Vagina (tissue), 2 donors: Measurements from ENCODE around the gene HLA-B. TPM values are rescaled to one million over a fixed set of nuclear protein-coding genes. Genes with fewer than 3 reads are reported as not detected.

Experiments used
- DNase-seq, 2 donors: peaks; one replicate each; pipeline ENCODE4 v3.0.0-alpha.2; 2017; ENCODE audit errors: extremely low spot score in 2 of 2
- H3K27ac ChIP-seq: fragments of 200-600 bp; sonication (generic); one replicate; pipeline ENCODE4 v1.5.1; 2019
- H3K27me3 ChIP-seq: fragments of 200-600 bp; sonication (generic); one replicate; pipeline ENCODE4 v1.5.1; 2019
- H3K36me3 ChIP-seq, 2 donors: fragments of 200-600 bp; sonication (generic); one replicate each; pipeline ENCODE4 v1.5.1; 2017 to 2019
- H3K4me1 ChIP-seq: fragments of 200-600 bp; sonication (generic); one replicate; pipeline ENCODE4 v1.5.1; 2019
- H3K4me3 ChIP-seq, 2 donors: fragments of 200-600 bp; sonication (generic); 1 replicate in 1 of 2; 2 replicates in 1 of 2; pipeline ENCODE4 v1.5.1; 2016 to 2019
- H3K9me3 ChIP-seq: fragments of 200-600 bp; sonication (generic); one replicate; pipeline ENCODE4 v1.5.1; 2019
- POLR2A ChIP-seq, 2 donors: fragments of 450-650 bp; IDR thresholded peaks; one replicate each; pipeline ENCODE4 v1.6.1; 2017; ENCODE audit warnings: antibody characterized with exemption in 2 of 2, mild to moderate bottlenecking in 2 of 2, moderate library complexity in 2 of 2
- POLR2AphosphoS5 ChIP-seq, 2 donors: sonication (generic); formaldehyde crosslinking; IDR thresholded peaks; one replicate each; pipeline ENCODE4 v1.9.0; 2017; ENCODE audit warnings: antibody characterized with exemption in 2 of 2, mild to moderate bottlenecking in 2 of 2, low read depth in 1 of 2; ENCODE audit not compliant: insufficient read depth in 1 of 2
- intact Hi-C: fragments of 100-400 bp; cut with DNase I; formaldehyde crosslinking; loops from one replicate; pipeline ENCODE4 v1.15.1; 2023
- total RNA-seq: library from RNA; depleted of rRNA; stranded (reverse); fragments of >200 nt; gene quantifications from one replicate; pipeline ENCODE4 v1.2.3, GENCODE V29; 2016
- TF ChIP-seq, protein P1 (sequence below), 3 experiments: fragments of 450-650 bp in 2 of 3; fragments of 200-600 bp in 1 of 3; sonication (generic) in 1 of 3; IDR thresholded peaks; one replicate each; pipeline ENCODE4 v1.5.1; 2017 to 2019; ENCODE audit warnings: antibody characterized with exemption in 3 of 3, mild to moderate bottlenecking in 2 of 3, moderate library complexity in 2 of 3

HLA-B gene
- total RNA-seq, 1 donor from 2014 or later = 921 TPM

DNA sequence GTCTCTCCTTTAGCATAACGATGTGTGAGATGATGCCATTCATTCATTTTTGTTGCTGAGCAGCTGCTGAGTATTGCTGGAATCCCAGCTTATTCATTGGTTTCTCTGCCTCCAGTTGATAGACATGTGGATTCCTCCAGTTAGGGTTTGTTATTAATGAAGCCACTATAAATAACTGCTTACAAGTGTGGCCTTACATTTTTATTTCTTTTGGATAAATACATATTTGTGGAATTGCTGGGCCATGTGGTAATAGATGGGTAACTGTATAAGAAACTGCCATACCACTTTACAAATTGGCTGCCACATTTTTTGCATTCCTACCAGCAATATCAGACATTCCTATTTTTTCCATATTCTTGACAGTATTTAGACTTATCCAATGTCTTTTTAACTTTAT is 2.6 kb upstream of the HLA-B start:
- no peak overlapping the region for H3K27ac ChIP-seq
- intact Hi-C loops = no loop called here
- H3K9me3 ChIP-seq = no peaks in the 10 kb centered on the region
- TF ChIP-seq POLR2A (IDR thresholded peaks at IDR 0.05) = no peak
- TF ChIP-seq, protein P1, sequence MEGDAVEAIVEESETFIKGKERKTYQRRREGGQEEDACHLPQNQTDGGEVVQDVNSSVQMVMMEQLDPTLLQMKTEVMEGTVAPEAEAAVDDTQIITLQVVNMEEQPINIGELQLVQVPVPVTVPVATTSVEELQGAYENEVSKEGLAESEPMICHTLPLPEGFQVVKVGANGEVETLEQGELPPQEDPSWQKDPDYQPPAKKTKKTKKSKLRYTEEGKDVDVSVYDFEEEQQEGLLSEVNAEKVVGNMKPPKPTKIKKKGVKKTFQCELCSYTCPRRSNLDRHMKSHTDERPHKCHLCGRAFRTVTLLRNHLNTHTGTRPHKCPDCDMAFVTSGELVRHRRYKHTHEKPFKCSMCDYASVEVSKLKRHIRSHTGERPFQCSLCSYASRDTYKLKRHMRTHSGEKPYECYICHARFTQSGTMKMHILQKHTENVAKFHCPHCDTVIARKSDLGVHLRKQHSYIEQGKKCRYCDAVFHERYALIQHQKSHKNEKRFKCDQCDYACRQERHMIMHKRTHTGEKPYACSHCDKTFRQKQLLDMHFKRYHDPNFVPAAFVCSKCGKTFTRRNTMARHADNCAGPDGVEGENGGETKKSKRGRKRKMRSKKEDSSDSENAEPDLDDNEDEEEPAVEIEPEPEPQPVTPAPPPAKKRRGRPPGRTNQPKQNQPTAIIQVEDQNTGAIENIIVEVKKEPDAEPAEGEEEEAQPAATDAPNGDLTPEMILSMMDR (IDR thresholded peaks at IDR 0.05) = no peak
- TF ChIP-seq POLR2AphosphoS5 (IDR thresholded peaks at IDR 0.05; ENCODE audit: insufficient read depth in 1 of 2, low read depth in 1 of 2) = no peak
- no peak for DNase-seq
- peaks cover 13% of the 10 kb centered on the region for H3K4me1 ChIP-seq
- no peaks in the 10 kb centered on the region for H3K27me3 ChIP-seq
- no peak overlapping the region for H3K4me3 ChIP-seq
- H3K36me3 ChIP-seq = peaks cover 0 to 13% of the 10 kb centered on the region in 2 donors

DNA sequence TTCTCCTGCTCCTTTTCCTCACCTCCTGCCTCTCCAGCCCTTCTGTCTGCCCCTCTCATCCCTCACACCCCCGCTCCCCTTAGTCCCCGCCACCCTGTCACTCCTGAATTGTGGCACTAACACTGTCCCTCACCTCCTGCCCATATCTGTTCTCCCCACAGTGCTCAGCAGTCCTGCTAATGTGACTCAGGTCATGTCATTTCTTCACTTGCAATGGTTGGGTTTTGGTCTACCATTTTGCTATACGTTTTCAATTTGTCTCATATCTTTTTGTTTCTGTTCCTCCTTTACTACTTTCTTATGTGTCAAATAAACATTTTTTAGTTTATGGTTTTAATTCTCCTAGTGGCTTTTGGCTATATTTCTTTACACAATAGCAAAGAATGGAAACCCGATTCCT is 1.3 kb upstream of the HLA-B start:
- peaks cover 0 to 23% of the 10 kb centered on the region in 2 donors for H3K36me3 ChIP-seq
- H3K27ac ChIP-seq = no peak overlapping the region
- H3K9me3 ChIP-seq = no peaks in the 10 kb centered on the region
- DNase-seq = no peak
- TF ChIP-seq POLR2A (IDR thresholded peaks at IDR 0.05) = no peak
- TF ChIP-seq, protein P1 (IDR thresholded peaks at IDR 0.05) = no peak
- TF ChIP-seq POLR2AphosphoS5 (IDR thresholded peaks at IDR 0.05; ENCODE audit: insufficient read depth in 1 of 2, low read depth in 1 of 2) = no peak
- H3K4me3 ChIP-seq = no peak overlapping the region
- H3K27me3 ChIP-seq = no peaks in the 10 kb centered on the region
- peaks cover 26% of the 10 kb centered on the region for H3K4me1 ChIP-seq
- intact Hi-C loops = no loop called here

DNA sequence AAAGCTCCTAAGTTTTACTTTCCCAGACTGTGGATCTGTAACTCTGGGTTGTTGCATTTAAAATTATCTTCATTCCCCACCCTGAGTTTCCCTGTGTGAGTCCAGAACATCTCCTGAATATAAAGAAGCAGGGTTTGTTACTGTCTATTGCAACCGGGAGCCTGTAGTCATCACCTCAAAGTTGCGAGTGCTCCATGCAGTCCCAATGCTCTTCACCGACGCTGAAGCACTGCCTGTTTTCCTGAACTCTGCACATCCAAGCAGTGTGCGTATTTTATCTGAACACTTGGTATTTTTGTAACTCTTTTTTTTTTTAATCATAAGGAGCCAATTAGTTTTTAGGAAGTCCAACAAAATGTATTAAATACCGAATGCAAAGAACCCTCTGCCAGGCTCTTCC is 907 bp upstream of the HLA-B start:
- TF ChIP-seq, protein P1 (IDR thresholded peaks at IDR 0.05) = no peak
- TF ChIP-seq POLR2A (IDR thresholded peaks at IDR 0.05) = no peak
- TF ChIP-seq POLR2AphosphoS5 (IDR thresholded peaks at IDR 0.05; ENCODE audit: insufficient read depth in 1 of 2, low read depth in 1 of 2) = no peak
- no peak for DNase-seq
- Histone ChIP-seq H3K27me3 (no peaks in the 10 kb centered on the region), H3K9me3 (no peaks in the 10 kb centered on the region), H3K36me3 (peaks cover 0 to 23% of the 10 kb centered on the region in 2 donors), H3K4me1 (peaks cover 26% of the 10 kb centered on the region), H3K4me3 (peak overlapping the region in 1 of 2 donors; percentile 56), H3K27ac (no peak overlapping the region)
- intact Hi-C loops = no loop called here

DNA sequence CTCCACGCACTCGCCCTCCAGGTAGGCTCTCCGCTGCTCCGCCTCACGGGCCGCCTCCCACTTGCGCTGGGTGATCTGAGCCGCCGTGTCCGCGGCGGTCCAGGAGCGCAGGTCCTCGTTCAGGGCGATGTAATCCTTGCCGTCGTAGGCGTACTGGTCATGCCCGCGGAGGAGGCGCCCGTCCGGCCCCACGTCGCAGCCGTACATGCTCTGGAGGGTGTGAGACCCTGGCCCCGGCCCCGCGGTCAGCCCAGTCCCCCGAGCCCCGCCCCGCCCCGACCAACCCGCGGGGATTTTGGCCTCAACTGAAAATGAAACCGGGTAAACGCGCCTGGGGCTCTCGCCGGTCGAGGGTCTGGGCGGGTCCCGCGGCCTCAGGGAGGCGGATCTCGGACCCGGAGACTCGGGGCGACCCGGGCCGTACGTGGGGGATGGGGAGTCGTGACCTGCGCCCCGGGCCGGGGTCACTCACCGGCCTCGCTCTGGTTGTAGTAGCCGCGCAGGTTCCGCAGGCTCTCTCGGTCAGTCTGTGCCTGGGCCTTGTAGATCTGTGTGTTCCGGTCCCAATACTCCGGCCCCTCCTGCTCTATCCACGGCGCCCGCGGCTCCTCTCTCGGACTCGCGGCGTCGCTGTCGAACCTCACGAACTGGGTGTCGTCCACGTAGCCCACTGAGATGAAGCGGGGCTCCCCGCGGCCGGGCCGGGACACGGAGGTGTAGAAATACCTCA is 598 bp downstream of the HLA-B start:
- H3K27ac ChIP-seq = peak overlapping the region; percentile 86
- peaks cover 0 to 23% of the 10 kb centered on the region in 2 donors for H3K36me3 ChIP-seq
- no peaks in the 10 kb centered on the region for H3K9me3 ChIP-seq
- TF ChIP-seq, protein P1 (IDR thresholded peaks at IDR 0.05) = no peak
- TF ChIP-seq POLR2AphosphoS5 (IDR thresholded peaks at IDR 0.05; ENCODE audit: insufficient read depth in 1 of 2, low read depth in 1 of 2) = no peak
- TF ChIP-seq POLR2A (IDR thresholded peaks at IDR 0.05) = no peak
- intact Hi-C loops = no loop called here
- peak overlapping the region; percentile 56 to 63 for H3K4me3 ChIP-seq
- no peak for DNase-seq
- H3K27me3 ChIP-seq = no peaks in the 10 kb centered on the region
- peaks cover 26% of the 10 kb centered on the region for H3K4me1 ChIP-seq

DNA sequence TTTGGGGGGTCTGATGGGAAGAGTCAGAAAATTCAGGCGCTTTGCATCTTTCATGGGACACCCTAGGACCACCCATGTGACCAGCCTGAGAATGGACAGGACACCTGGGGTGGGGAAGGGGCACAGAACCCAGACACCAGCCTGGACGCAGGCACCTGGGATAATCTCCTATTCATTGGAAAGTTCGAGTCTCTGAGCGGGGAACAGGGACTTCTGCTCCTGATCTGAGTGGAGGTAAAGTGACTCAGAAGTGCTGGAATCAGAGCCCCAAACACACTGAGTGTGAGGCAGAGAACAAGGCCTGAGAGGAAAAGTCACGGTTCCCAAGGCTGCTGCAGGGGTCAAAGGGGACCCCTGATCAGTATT is 1.4 kb downstream of the HLA-B start:
- peaks cover 26% of the 10 kb centered on the region for H3K4me1 ChIP-seq
- peak overlapping the region; percentile 86 for H3K27ac ChIP-seq
- DNase-seq = no peak
- intact Hi-C loops = no loop called here
- peaks cover 0 to 23% of the 10 kb centered on the region in 2 donors for H3K36me3 ChIP-seq
- H3K9me3 ChIP-seq = no peaks in the 10 kb centered on the region
- TF ChIP-seq POLR2AphosphoS5 (IDR thresholded peaks at IDR 0.05; ENCODE audit: insufficient read depth in 1 of 2, low read depth in 1 of 2) (no peak), POLR2A (IDR thresholded peaks at IDR 0.05) (no peak)
- TF ChIP-seq, protein P1 (IDR thresholded peaks at IDR 0.05) = no peak
- no peaks in the 10 kb centered on the region for H3K27me3 ChIP-seq
- peak overlapping the region; percentile 56 to 63 for H3K4me3 ChIP-seq
